ENCODE results near the gene AGO3. TPM values are rescaled to one million over a fixed set of nuclear protein-coding genes. Genes with fewer than 3 reads are reported as not detected.
A peak's percentile ranks its signal among the peaks of the same experiment; 100 is the strongest.

Gene AGO3
- total RNA-seq, 6 experiments from 2014 or later = 18.3 to 24.0 (median 21.4) TPM

DNA sequence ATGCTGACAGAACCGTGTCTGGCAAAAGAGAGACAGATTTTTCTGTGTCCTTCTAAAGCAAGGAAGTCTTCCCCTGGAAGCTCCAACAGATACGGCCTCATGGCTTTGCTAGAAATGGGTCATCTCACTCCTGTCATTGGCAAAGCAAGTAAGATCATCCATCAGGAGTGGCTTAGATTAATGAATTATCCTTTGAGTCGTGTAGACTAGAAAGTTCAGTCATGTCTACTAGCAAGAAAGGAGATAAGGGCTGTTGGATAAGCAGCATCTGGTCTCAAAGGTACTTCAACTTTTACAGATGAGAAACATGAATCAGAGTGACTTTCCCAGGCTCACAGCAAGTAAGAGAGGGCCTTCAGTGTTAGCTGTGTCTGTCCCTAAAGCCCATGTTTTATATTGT lies 3.4 kb upstream of the AGO3 start:
- Mint-ChIP-seq H3K27me3 (ENCODE audit: insufficient read depth) (no peaks in the 10 kb centered on the region; the same call in 1 of the 2 replicates), H3K36me3 (ENCODE audit: low read depth) (no peaks in the 10 kb centered on the region), H3K4me1 (ENCODE audit: low read depth) (peaks cover 33% of the 10 kb centered on the region), H3K27ac (no peak overlapping the region), H3K9me3 (no peaks in the 10 kb centered on the region), H3K4me3 (no peak overlapping the region)
- no peak for DNase-seq
- TF ChIP-seq CTCF (IDR thresholded peaks at IDR 0.05) = no peak

DNA sequence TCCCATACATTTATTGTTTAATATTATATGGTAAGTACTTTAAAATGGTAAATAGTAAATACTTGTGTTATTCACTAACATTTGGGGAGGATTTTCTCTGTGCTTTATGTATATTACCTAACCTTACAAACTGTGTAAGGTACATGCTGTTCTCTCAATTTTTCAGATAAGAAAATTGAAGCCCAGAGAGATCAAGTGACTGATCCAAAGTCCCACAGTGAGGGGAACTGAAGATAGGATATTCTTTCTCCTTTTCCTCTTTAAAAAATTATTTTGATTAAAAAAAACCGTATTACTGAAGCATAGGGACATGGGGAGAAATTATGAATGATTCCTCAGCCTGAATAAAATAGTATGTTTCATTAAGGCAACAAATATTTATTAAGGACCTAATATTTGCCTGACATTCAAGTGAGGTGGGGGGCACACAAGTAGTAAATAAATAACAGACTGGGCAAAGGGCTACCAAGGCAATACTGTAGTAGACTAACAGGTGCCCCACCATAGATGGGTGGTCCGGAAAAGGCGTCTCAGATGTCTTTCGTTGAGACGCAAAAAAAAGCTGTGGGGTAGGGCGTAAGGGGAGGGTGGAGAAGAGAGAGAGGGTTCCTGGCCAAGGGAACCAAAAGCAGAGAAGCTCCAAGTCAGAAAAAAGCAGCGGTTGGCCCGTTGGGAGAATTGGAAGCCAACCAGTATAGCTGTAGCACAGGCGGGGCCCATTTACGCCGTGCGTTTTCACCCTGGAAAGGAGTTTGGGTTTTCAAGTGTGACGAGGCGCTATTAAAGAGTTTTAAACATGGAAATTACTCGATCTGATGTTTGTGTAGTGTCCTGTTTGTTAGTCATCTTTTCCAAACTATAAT lies 944 bp upstream of the AGO3 start:
- Mint-ChIP-seq H3K27ac (peak overlapping the region; percentile 96), H3K4me3 (peak overlapping the region; percentile 96), H3K9me3 (no peaks in the 10 kb centered on the region), H3K4me1 (ENCODE audit: low read depth) (peaks cover 50% of the 10 kb centered on the region), H3K36me3 (ENCODE audit: low read depth) (no peaks in the 10 kb centered on the region), H3K27me3 (ENCODE audit: insufficient read depth) (no peaks in the 10 kb centered on the region; the same call in 1 of the 2 replicates)
- no peak for TF ChIP-seq CTCF (IDR thresholded peaks at IDR 0.05)
- peak; percentile 24 for DNase-seq

DNA sequence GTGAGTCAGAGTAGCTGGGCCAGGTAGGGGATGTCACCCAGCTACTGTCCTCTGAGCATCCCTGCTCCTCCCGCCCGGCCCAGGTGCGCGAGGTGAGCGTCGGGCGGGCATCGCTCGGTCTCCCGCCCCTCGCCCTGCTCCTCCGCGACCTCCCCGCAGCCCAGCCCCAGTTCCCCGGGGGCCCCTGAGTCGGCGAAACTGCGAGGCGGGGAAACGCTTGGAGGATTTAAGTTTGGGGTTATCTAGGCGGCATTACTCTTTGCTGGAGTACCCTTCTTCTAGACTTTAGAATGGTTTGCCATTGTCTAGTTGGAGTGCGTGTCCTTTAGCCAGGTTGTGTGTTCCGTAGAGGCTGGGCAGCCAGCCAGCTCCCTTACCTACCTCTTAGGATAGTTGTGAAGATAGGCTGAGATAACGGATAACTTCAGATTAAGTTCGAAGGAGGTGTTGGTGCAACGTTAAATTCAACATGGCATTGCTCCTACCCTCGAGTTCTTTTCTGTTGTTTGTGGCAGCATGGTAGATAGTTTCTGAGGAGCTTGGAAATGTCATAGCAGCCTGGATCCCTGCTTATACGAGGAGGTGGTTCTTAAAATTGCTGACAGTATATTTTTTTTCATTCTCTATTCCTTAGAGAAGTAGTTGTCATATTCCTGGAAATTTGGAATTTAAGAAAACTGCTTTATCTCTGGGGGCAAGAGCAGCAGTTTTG lies 697 bp downstream of the AGO3 start:
- TF ChIP-seq CTCF (IDR thresholded peaks at IDR 0.05) = no peak
- DNase-seq = no peak
- H3K27me3 Mint-ChIP-seq (ENCODE audit: insufficient read depth) = no peaks in the 10 kb centered on the region; the same call in 1 of the 2 replicates
- H3K4me1 Mint-ChIP-seq (ENCODE audit: low read depth) = peaks cover 40% of the 10 kb centered on the region
- peak overlapping the region; percentile 80 for H3K27ac Mint-ChIP-seq
- peak overlapping the region; percentile 92 for H3K4me3 Mint-ChIP-seq
- H3K36me3 Mint-ChIP-seq (ENCODE audit: low read depth) = no peaks in the 10 kb centered on the region
- H3K9me3 Mint-ChIP-seq = no peaks in the 10 kb centered on the region

DNA sequence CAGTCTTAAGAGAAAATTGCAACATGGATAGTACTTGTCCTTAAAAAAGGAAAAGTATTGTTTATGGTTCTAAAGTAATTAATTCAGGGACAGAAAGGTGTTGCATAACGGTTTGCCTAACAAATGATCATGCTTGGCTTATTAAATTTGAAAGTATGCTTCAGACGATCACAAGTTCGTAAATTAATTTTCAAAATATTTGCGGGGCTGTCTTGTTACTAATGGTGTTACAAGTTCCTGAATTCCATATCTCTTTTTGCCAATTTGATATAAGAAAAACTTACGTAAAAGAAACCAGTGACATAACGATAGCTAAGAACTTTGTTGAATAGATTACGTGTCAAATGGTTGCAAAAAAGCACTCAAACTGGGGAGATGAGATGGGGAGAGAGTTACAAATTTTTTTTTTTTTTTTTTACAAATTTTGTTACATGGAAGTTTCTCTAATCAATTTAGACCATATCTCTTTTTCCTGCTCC lies 1.3 kb downstream of the AGO3 start:
- DNase-seq = no peak
- no peaks in the 10 kb centered on the region for H3K9me3 Mint-ChIP-seq
- TF ChIP-seq CTCF (IDR thresholded peaks at IDR 0.05) = no peak
- peak overlapping the region; percentile 92 for H3K4me3 Mint-ChIP-seq
- H3K36me3 Mint-ChIP-seq (ENCODE audit: low read depth) = no peaks in the 10 kb centered on the region
- H3K4me1 Mint-ChIP-seq (ENCODE audit: low read depth) = peaks cover 40% of the 10 kb centered on the region
- H3K27ac Mint-ChIP-seq = peak overlapping the region; percentile 80; the same call in 1 of the 2 replicates
- no peaks in the 10 kb centered on the region; the same call in 1 of the 2 replicates for H3K27me3 Mint-ChIP-seq (ENCODE audit: insufficient read depth)

DNA sequence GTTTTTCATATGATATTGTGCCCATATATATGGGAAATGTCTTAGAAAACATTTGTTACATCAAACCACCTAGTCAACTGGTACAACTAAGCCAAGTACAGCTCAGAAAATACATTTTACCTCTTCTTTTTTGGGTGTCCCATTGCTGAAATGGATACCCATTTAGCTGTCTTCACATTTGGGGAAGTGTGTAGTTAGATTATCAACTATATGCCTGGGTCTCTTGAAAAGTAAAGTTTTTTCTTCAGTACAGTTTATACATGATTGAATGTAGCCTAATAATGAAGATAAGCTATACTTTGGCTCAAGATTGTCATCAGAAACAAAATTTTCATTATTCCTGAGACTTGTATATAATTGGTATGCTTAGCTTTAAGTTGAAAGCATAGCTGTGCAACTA lies 2.0 kb downstream of the AGO3 start:
- Mint-ChIP-seq H3K4me1 (ENCODE audit: low read depth) (peaks cover 40% of the 10 kb centered on the region), H3K4me3 (peak overlapping the region; percentile 92), H3K9me3 (no peaks in the 10 kb centered on the region), H3K36me3 (ENCODE audit: low read depth) (no peaks in the 10 kb centered on the region), H3K27ac (no peak overlapping the region), H3K27me3 (ENCODE audit: insufficient read depth) (no peaks in the 10 kb centered on the region; the same call in 1 of the 2 replicates)
- no peak for TF ChIP-seq CTCF (IDR thresholded peaks at IDR 0.05)
- no peak for DNase-seq
